Body of pancreas (tissue), 4 donors: ENCODE data around the gene GPRC5B. TPM values are rescaled to one million over a fixed set of nuclear protein-coding genes. Genes with fewer than 3 reads are reported as not detected.

ENCODE experiments used
- ATAC-seq: fragments of 150-250 bp; one replicate; pipeline ENCODE4 v1.9.1; 2016
- DNase-seq, 4 donors: peaks; one replicate each; pipeline ENCODE4 v3.0.0-alpha.2; 2019
- H3K27ac ChIP-seq, 4 donors: fragments of 200-600 bp; sonication (generic); 1 replicate in 3 of 4; 2 replicates in 1 of 4; pipeline versions ENCODE4 v1.5.1 to v1.6.1; 2016 to 2019; ENCODE audit warnings: mild to moderate bottlenecking in 1 of 4, mixed read lengths in 1 of 4, moderate library complexity in 1 of 4
- H3K27me3 ChIP-seq, 2 donors: fragments of 200-600 bp; sonication (generic); one replicate each; pipeline ENCODE4 v1.6.0; 2016; ENCODE audit warnings: mild to moderate bottlenecking in 1 of 2
- H3K36me3 ChIP-seq, 2 donors: fragments of 200-600 bp; sonication (generic); replicated peaks in 1 of 2; 2 replicates each; pipeline ENCODE4 v1.5.1; 2016; ENCODE audit warnings: low read depth in 2 of 2; ENCODE audit not compliant: insufficient read depth in 1 of 2
- H3K4me1 ChIP-seq: fragments of 200-600 bp; sonication (generic); one replicate; pipeline ENCODE4 v1.6.0; 2016
- H3K4me3 ChIP-seq, 2 donors: fragments of 200-600 bp; sonication (generic); 1 replicate in 1 of 2; 2 replicates in 1 of 2; pipeline ENCODE4 v1.5.1; 2016 to 2019
- H3K9me3 ChIP-seq, 3 donors: fragments of 200-600 bp; sonication (generic); 1 replicate in 2 of 3; 2 replicates in 1 of 3; pipeline ENCODE4 v1.5.1; 2016
- POLR2A ChIP-seq, 3 donors: fragments of 450-650 bp; IDR thresholded peaks; one replicate each; pipeline ENCODE4 v1.6.1; 2016; ENCODE audit warnings: antibody characterized with exemption in 3 of 3, mild to moderate bottlenecking in 2 of 3
- WGBS, 2 donors: methylation state at CpG; one replicate each; pipeline ENCODE4 v1.1.5; 2017; 5-methylcytosine and 5-hydroxymethylcytosine counted together
- intact Hi-C: fragments of 100-400 bp; cut with DNase I; formaldehyde crosslinking; loops from one replicate; pipeline ENCODE4 v1.15.1; 2023
- total RNA-seq, 2 donors: library from RNA; depleted of rRNA; stranded (reverse); fragments of >200 nt; gene quantifications; one replicate each; pipeline ENCODE4 v1.1.0, GENCODE V29; 2016
- TF ChIP-seq, protein P1 (sequence below), 7 experiments: fragments of 450-650 bp in 4 of 7; fragments of 200-600 bp in 3 of 7; sonication (generic) in 3 of 7; IDR thresholded peaks; one replicate each; pipeline ENCODE4 v1.5.1; 2016 to 2019; ENCODE audit warnings: antibody characterized with exemption in 7 of 7

GPRC5B gene
- total RNA-seq, 2 donors from 2014 or later: 27.7 to 31.6 TPM

DNA sequence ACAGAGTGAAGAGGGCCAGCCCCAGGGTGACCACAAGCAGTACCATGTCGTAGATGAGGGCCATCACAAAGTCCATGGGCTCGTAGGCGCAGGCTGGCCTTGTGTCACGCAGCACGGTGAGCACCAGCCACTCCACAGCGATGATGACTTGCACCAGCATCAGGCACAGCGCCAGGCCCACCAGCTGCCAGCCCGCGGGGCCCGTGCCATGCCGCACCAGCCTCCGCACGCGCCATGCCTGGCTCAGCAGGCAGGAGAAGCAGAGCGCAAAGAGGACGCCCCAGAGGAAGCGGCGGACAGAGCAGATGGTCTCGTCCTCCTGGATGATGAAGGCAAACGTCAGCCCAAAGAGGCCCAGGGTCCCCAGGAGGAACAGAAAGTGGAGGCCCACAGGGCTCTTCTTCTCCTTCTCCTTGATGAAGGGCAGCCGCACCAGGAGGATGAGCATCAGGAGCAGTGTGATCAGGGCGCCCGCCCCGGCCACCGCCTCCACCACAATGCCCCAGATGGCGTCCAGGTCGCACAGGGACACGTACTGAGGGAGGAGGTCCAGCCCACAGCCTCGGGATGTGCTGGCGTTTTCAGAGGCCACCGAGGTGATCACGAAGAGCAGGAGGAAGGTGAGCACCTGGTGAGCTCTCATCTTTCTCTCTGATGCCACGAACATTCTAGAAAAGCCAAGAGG lies 12.3 kb downstream of the GPRC5B start:
- no peaks in the 10 kb centered on the region for H3K27me3 ChIP-seq

DNA sequence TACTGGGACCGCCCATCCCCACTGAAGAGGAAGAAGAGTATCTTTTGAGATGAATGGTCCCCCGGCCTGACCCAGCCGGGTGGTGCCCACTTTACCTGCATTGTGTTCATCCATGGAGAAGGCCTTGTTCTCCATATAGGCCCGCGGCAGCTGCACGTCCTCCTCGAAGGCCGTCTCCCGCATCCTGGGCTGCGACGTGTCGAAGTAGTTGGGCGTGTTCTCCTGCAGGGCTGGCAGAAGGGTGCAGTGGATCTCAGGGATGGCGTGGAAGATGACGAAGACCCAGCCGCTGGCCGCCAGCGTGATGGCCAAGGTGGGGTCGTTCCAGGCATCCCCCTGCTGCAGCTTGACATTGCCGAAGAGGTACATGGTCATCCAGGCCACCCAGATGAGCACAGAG lies 12.9 kb downstream of the GPRC5B start:
- DNase-seq (no peak), ATAC-seq (no peak)
- H3K9me3 ChIP-seq: no peaks in the 10 kb centered on the region
- no peak overlapping the region for H3K27ac ChIP-seq
- intact Hi-C loops: no loop called here
- peaks cover 0 to 3% of the 10 kb centered on the region in 2 donors for H3K36me3 ChIP-seq
- H3K4me1 ChIP-seq: no peaks in the 10 kb centered on the region
- WGBS, 2 donors: 92 to 94% methylated on average over 20 of the region's 20 CpGs
- H3K4me3 ChIP-seq: no peak overlapping the region
- H3K27me3 ChIP-seq: no peaks in the 10 kb centered on the region
- TF ChIP-seq, protein P1, sequence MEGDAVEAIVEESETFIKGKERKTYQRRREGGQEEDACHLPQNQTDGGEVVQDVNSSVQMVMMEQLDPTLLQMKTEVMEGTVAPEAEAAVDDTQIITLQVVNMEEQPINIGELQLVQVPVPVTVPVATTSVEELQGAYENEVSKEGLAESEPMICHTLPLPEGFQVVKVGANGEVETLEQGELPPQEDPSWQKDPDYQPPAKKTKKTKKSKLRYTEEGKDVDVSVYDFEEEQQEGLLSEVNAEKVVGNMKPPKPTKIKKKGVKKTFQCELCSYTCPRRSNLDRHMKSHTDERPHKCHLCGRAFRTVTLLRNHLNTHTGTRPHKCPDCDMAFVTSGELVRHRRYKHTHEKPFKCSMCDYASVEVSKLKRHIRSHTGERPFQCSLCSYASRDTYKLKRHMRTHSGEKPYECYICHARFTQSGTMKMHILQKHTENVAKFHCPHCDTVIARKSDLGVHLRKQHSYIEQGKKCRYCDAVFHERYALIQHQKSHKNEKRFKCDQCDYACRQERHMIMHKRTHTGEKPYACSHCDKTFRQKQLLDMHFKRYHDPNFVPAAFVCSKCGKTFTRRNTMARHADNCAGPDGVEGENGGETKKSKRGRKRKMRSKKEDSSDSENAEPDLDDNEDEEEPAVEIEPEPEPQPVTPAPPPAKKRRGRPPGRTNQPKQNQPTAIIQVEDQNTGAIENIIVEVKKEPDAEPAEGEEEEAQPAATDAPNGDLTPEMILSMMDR (IDR thresholded peaks at IDR 0.05): no peak
- TF ChIP-seq POLR2A (IDR thresholded peaks at IDR 0.05): no peak

More for the DNA sequence above, 12.3 kb downstream of the GPRC5B start:
- Histone ChIP-seq H3K4me1 (no peaks in the 10 kb centered on the region), H3K36me3 (peaks cover 0 to 3% of the 10 kb centered on the region in 2 donors), H3K9me3 (no peaks in the 10 kb centered on the region), H3K27ac (no peak overlapping the region), H3K4me3 (no peak overlapping the region)
- ATAC-seq (no peak), DNase-seq (peak in 1 of 4 donors; percentile 13)
- intact Hi-C loops: no loop called here
- WGBS, 2 donors: 94 to 95% methylated on average over 15 to 33 of the region's 33 CpGs
- TF ChIP-seq, protein P1 (IDR thresholded peaks at IDR 0.05): no peak
- TF ChIP-seq POLR2A (IDR thresholded peaks at IDR 0.05): no peak

DNA sequence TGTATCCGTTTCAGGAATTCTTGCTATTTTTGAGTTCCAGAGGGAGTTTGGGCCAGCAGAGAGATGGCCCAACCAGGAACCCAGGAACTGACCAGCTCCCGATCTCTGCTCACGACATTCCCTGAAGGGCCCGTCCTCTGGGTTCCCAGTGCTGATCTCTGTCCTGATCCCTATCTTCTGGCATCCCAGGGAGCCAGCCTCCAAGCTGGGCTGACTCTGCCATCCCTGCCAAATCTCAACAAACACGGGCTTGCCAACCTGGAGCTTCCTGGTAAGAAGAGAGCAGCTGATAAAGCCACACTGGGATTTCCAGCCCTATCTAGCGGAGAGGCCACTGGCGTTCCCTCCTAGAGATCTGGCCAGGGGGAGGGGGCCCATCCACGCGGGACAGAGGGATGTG lies 16.2 kb downstream of the GPRC5B start:
- DNase-seq: no peak
- H3K4me1 ChIP-seq: no peaks in the 10 kb centered on the region
- intact Hi-C loops: no loop called here
- WGBS, 2 donors: 69 to 84% methylated on average over 6 to 9 of the region's 9 CpGs
- no peaks in the 10 kb centered on the region for H3K9me3 ChIP-seq
- no peak overlapping the region for H3K4me3 ChIP-seq
- no peak for ATAC-seq
- no peaks in the 10 kb centered on the region for H3K27me3 ChIP-seq
- H3K36me3 ChIP-seq: peaks cover 0 to 3% of the 10 kb centered on the region in 2 donors
- no peak overlapping the region for H3K27ac ChIP-seq
- TF ChIP-seq POLR2A (IDR thresholded peaks at IDR 0.05): no peak
- TF ChIP-seq, protein P1 (IDR thresholded peaks at IDR 0.05): no peak

DNA sequence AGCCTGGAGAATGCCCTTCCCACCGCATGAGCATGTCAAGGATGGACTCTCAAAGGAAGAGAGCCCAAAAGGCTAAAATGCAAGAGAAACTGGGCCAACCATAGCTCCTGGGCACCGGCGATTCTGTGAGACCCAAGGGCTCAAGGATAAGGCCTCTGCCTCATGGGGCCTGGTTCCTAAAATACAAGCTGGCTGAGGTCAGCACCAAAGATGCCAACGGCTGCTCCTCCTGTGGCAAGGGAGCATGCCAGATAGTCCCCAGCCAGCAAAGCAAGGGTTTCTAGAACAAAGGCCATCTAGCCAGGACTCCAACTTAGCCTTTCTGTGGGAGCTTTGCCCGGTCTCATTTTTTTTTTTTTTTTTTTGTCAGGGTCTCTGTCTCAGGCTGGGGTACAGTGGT lies 20.1 kb downstream of the GPRC5B start:
- ATAC-seq (no peak), DNase-seq (no peak)
- Histone ChIP-seq H3K4me3 (no peak overlapping the region), H3K4me1 (no peaks in the 10 kb centered on the region), H3K27me3 (no peaks in the 10 kb centered on the region), H3K9me3 (no peaks in the 10 kb centered on the region), H3K27ac (no peak overlapping the region), H3K36me3 (no peaks in the 10 kb centered on the region)
- intact Hi-C loops: no loop called here
- no peak for TF ChIP-seq POLR2A (IDR thresholded peaks at IDR 0.05)
- TF ChIP-seq, protein P1 (IDR thresholded peaks at IDR 0.05): no peak
- WGBS, 2 donors: 90 to 91% methylated on average over 5 of the region's 5 CpGs

DNA sequence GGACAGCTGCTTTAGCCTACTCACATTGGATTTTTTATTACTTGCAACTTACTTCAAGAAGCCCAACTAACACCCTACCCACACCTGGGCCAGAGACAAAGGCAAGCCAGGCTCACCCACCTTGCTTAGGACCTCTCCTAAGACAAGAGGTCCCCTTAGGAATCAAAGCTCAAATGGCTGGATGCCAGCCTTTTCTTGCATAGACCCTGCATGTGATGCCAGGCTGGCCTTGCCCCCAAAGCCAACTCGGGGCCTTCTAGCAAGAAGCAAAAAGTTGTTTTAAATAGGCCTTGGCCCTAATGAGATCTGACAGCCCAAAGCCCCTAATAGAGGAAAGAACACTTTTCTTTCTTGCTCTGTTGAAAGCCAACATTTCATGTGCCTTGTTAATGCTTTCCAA lies 20.7 kb downstream of the GPRC5B start:
- DNase-seq (no peak), ATAC-seq (no peak)
- H3K27ac ChIP-seq: no peak overlapping the region
- H3K27me3 ChIP-seq: no peaks in the 10 kb centered on the region
- intact Hi-C loops: no loop called here
- no peak overlapping the region for H3K4me3 ChIP-seq
- 85 to 88% methylated on average over 1 of the region's 1 CpG for WGBS, 2 donors
- H3K9me3 ChIP-seq: no peaks in the 10 kb centered on the region
- TF ChIP-seq, protein P1 (IDR thresholded peaks at IDR 0.05): no peak
- no peak for TF ChIP-seq POLR2A (IDR thresholded peaks at IDR 0.05)
- H3K4me1 ChIP-seq: no peaks in the 10 kb centered on the region
- H3K36me3 ChIP-seq: peaks cover 0 to 2% of the 10 kb centered on the region in 2 donors
